C4-2B (cell line): ENCODE data around the gene CYBB.

Source experiments
- ZFX ChIP-seq: fragments of 450-650 bp; IDR thresholded peaks from 2 replicates; pipeline ENCODE4 v1.6.1; 2017
- TF ChIP-seq, protein P1 (sequence below): fragments of 450-650 bp; conservative IDR thresholded peaks from 2 replicates; pipeline ENCODE4 v1.5.1; 2017; ENCODE audit warnings: mild to moderate bottlenecking

DNA sequence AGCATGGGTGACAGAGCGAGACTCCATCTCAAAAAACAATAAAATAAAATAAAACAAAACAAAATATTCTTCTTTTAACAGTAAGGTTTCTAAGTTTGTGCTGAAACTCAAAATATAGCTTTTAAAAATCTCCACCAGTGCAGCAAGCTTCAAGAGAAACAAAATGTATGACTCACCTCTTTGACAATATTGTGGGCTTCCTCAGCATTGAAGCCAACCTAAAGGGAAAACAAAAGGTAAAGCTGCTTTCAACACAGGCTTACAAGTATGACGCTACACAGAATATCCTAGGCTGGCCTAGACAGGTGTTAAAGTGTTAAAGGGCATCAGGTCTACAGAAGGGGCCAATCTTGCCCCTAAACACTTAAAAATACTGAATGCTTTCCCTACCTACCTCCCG is 66.3 kb downstream of the CYBB start:
- TF ChIP-seq, protein P1, sequence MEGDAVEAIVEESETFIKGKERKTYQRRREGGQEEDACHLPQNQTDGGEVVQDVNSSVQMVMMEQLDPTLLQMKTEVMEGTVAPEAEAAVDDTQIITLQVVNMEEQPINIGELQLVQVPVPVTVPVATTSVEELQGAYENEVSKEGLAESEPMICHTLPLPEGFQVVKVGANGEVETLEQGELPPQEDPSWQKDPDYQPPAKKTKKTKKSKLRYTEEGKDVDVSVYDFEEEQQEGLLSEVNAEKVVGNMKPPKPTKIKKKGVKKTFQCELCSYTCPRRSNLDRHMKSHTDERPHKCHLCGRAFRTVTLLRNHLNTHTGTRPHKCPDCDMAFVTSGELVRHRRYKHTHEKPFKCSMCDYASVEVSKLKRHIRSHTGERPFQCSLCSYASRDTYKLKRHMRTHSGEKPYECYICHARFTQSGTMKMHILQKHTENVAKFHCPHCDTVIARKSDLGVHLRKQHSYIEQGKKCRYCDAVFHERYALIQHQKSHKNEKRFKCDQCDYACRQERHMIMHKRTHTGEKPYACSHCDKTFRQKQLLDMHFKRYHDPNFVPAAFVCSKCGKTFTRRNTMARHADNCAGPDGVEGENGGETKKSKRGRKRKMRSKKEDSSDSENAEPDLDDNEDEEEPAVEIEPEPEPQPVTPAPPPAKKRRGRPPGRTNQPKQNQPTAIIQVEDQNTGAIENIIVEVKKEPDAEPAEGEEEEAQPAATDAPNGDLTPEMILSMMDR: no peak
- TF ChIP-seq ZFX: no peak
